ENCODE data around the gene B4GALT6. TPM values are rescaled to one million over a fixed set of nuclear protein-coding genes. Genes with fewer than 3 reads are reported as not detected.
A peak's percentile ranks its signal among the peaks of the same experiment; 100 is the strongest.

B4GALT6 gene
- total RNA-seq, 3 donors from 2014 or later (not counting 1 experiment from before 2014, with no cell fraction given): 18.6 to 33.0 (median 20.6) TPM

GRCh38 chr18:31723990-31724711 lies 39.8 kb upstream of the B4GALT6 start:
- Histone ChIP-seq H3K27ac (ENCODE audit: low read length) (no peak overlapping the region), H3K27me3 (ENCODE audit: control insufficient read depth, insufficient read depth, low read length) (peaks cover 8% of the 10 kb centered on the region), H3K4me3 (ENCODE audit: low read length) (peak overlapping the region; percentile 20), H3K9me3 (ENCODE audit: control insufficient read depth, insufficient read depth, low read length) (peaks cover 2% of the 10 kb centered on the region), H3K36me3 (ENCODE audit: control insufficient read depth, insufficient read depth, low read length) (no peaks in the 10 kb centered on the region), H3K4me1 (ENCODE audit: control insufficient read depth, insufficient read depth, low read length) (peaks cover 8% of the 10 kb centered on the region)
- Mint-ChIP-seq H3K4me1 (peaks cover 4 to 7% of the 10 kb centered on the region in 2 donors), H3K36me3 (no peaks in the 10 kb centered on the region), H3K27me3 (ENCODE audit: low read depth in 2 of 2) (peaks cover 23 to 26% of the 10 kb centered on the region in 2 donors), H3K27ac (no peak overlapping the region), H3K4me3 (peak overlapping the region; percentile 74), H3K9me3 (no peaks in the 10 kb centered on the region)
- DNase-seq: no peak
- intact Hi-C loops (cut with micrococcal nuclease): loop anchor here (2.0 kb wide), 1 partner anchor 113 kb away; no protein-coding TSS in a partner anchor
- WGBS (ENCODE audit: insufficient coverage): 19% methylated on average over 42 of the region's 43 CpGs
- TF ChIP-seq CTCF (IDR thresholded peaks at IDR 0.05): no peak
- ATAC-seq: peak in 1 of 3 donors; percentile 32

- Histone ChIP-seq H3K27me3 (ENCODE audit: control insufficient read depth, insufficient read depth, low read length) (peaks cover 8% of the 10 kb centered on the region), H3K36me3 (ENCODE audit: control insufficient read depth, insufficient read depth, low read length) (no peaks in the 10 kb centered on the region), H3K27ac (ENCODE audit: low read length) (no peak overlapping the region), H3K9me3 (ENCODE audit: control insufficient read depth, insufficient read depth, low read length) (peaks cover 4% of the 10 kb centered on the region), H3K4me1 (ENCODE audit: control insufficient read depth, insufficient read depth, low read length) (peaks cover 8% of the 10 kb centered on the region), H3K4me3 (ENCODE audit: low read length) (no peak overlapping the region)
- WGBS (ENCODE audit: insufficient coverage): 79% methylated on average over 5 of the region's 7 CpGs
- H3K27ac Mint-ChIP-seq: no peak overlapping the region
- no peak for ATAC-seq
- H3K27me3 Mint-ChIP-seq (ENCODE audit: low read depth in 2 of 2): peaks cover 23 to 26% of the 10 kb centered on the region in 2 donors
- no peak overlapping the region for H3K4me3 Mint-ChIP-seq
- no peaks in the 10 kb centered on the region for H3K36me3 Mint-ChIP-seq
- TF ChIP-seq CTCF (IDR thresholded peaks at IDR 0.05): no peak
- H3K9me3 Mint-ChIP-seq: no peaks in the 10 kb centered on the region
- peaks cover 4 to 7% of the 10 kb centered on the region in 2 donors for H3K4me1 Mint-ChIP-seq
- DNase-seq: no peak
- intact Hi-C loops (cut with micrococcal nuclease): loop anchor here (2.0 kb wide), 1 partner anchor 113 kb away; no protein-coding TSS in a partner anchor
Observed at GRCh38 chr18:31723639-31723989, 39.2 kb upstream of the B4GALT6 start.

- Histone ChIP-seq H3K4me3 (ENCODE audit: low read length) (no peak overlapping the region), H3K9me3 (ENCODE audit: control insufficient read depth, insufficient read depth, low read length) (peaks cover 4% of the 10 kb centered on the region), H3K27me3 (ENCODE audit: control insufficient read depth, insufficient read depth, low read length) (peaks cover 8% of the 10 kb centered on the region), H3K4me1 (ENCODE audit: control insufficient read depth, insufficient read depth, low read length) (peaks cover 8% of the 10 kb centered on the region), H3K36me3 (ENCODE audit: control insufficient read depth, insufficient read depth, low read length) (no peaks in the 10 kb centered on the region), H3K27ac (ENCODE audit: low read length) (no peak overlapping the region)
- intact Hi-C loops (cut with micrococcal nuclease): loop anchor here (1.0 to 2.0 kb wide), 2 partner anchors 112 to 166 kb away; no protein-coding TSS in a partner anchor
- Mint-ChIP-seq H3K36me3 (no peaks in the 10 kb centered on the region), H3K4me1 (peaks cover 4 to 7% of the 10 kb centered on the region in 2 donors), H3K27ac (no peak overlapping the region), H3K9me3 (no peaks in the 10 kb centered on the region), H3K4me3 (no peak overlapping the region), H3K27me3 (ENCODE audit: low read depth in 2 of 2) (peaks cover 17% of the 10 kb centered on the region in 2 donors)
- 21% methylated on average over 5 of the region's 7 CpGs for WGBS (ENCODE audit: insufficient coverage)
- peak; percentile 87 to 100 (median 98) for ATAC-seq
- peak; percentile 73 to 83 for DNase-seq
- TF ChIP-seq CTCF (IDR thresholded peaks at IDR 0.05): peak; percentile 94
Observed at GRCh38 chr18:31722369-31722957, 38.1 kb upstream of the B4GALT6 start.
